ENCODE measurements around the gene LYPLA2.

LYPLA2 gene

DNA sequence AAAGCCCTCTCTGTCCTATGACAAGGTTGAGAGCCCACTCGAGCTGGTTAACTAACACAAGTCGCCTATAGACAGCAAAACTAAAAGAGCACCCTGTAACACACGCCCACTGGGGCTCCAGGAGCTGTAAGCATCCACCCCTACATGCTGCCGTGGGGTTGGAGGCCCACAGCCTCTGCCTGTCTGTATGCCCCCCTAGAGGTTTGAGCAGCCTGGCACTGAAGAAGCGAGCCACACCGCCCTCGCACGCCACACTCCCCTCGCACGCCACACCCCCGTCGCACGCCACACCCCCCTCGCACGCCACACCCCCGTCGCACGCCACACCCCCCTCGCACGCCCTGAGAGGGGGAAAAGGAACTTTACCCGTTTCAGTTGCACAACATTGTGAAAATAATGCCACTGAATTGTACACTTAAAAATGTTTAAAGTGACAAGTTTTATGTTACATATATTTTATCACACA, 47.5 kb downstream of the LYPLA2 start:
- DNase-seq: peak; percentile 62

DNA sequence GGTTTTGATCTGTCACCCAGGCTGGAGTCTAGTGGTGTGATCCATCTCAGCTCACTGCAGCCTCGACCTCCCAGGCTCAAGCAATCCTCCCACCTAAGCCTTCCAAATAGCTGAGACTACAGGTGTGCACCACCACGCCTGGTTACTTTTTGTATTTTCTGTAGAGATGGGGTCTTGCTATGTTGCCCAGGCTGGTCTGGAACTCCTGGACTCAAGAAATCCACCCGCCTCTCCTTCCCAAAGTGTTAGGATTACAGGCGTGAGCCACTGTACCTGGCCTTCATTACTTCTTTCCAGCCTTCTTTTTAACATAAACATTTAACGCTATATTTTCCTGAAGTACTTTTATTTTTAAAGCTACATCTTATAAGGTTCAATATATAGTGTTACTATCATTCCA, 52.7 kb downstream of the LYPLA2 start:
- DNase-seq: no peak

Measured in effector CD4-positive, alpha-beta T cell (primary cell).